Trophoblast cell (in vitro differentiated cells and primary cell): ENCODE data around the gene CYTH3.

Experiments used
- DNase-seq, 2 donors: peaks; one replicate each; pipeline ENCODE4 v3.0.0-alpha.2; 2016
- H2AFZ ChIP-seq: 2 replicates; pipeline ENCODE4 v1.6.1; 2013; ENCODE audit warnings: low read length, moderate library complexity, mild to moderate bottlenecking; ENCODE audit not compliant: insufficient read depth, poor library complexity
- H2AK5ac ChIP-seq: 2 replicates; pipeline ENCODE4 v1.6.1; 2013; ENCODE audit warnings: mild to moderate bottlenecking, low read length
- H2BK120ac ChIP-seq: 2 replicates; pipeline ENCODE4 v1.6.1; 2013; ENCODE audit warnings: low read length, mild to moderate bottlenecking, moderate library complexity; ENCODE audit not compliant: insufficient read depth, poor library complexity
- H2BK12ac ChIP-seq: 2 replicates; pipeline ENCODE4 v1.6.1; 2013; ENCODE audit warnings: mild to moderate bottlenecking, low read length, moderate library complexity
- H2BK5ac ChIP-seq: 2 replicates; pipeline ENCODE4 v1.6.1; 2013; ENCODE audit warnings: low read length, low read depth, moderate library complexity, mild to moderate bottlenecking; ENCODE audit not compliant: poor library complexity
- H3K14ac ChIP-seq: 2 replicates; pipeline ENCODE4 v1.6.1; 2013; ENCODE audit warnings: mild to moderate bottlenecking, low read length
- H3K18ac ChIP-seq: 2 replicates; pipeline ENCODE4 v1.6.1; 2013; ENCODE audit warnings: mild to moderate bottlenecking, low read length
- H3K23ac ChIP-seq: 2 replicates; pipeline ENCODE4 v1.6.1; 2013; ENCODE audit warnings: low read length
- H3K27ac ChIP-seq: 2 replicates; pipeline ENCODE4 v1.5.1; 2013; ENCODE audit warnings: low read depth, mild to moderate bottlenecking, inconsistent platforms, low read length, moderate library complexity
- H3K27me3 ChIP-seq: 2 replicates; pipeline ENCODE4 v1.6.1; 2013; ENCODE audit warnings: inconsistent platforms, mild to moderate bottlenecking, low read length, moderate library complexity; ENCODE audit not compliant: insufficient read depth
- H3K36me3 ChIP-seq, 2 experiments: 1 replicate in 1 of 2; 2 replicates in 1 of 2; pipeline ENCODE4 v1.6.1; 2013; ENCODE audit warnings: low read length in 2 of 2, mild to moderate bottlenecking in 2 of 2, moderate library complexity in 1 of 2; ENCODE audit not compliant: insufficient read depth in 2 of 2, control insufficient read depth in 1 of 2
- H3K4ac ChIP-seq: 2 replicates; pipeline ENCODE4 v1.6.1; 2013; ENCODE audit warnings: low read depth, mild to moderate bottlenecking, low read length, moderate library complexity
- H3K4me1 ChIP-seq, 2 experiments: 1 replicate in 1 of 2; 2 replicates in 1 of 2; pipeline ENCODE4 v1.6.1; 2013; ENCODE audit warnings: low read length in 2 of 2, mild to moderate bottlenecking in 2 of 2, moderate library complexity in 1 of 2; ENCODE audit not compliant: insufficient read depth in 2 of 2, control insufficient read depth in 1 of 2
- H3K4me2 ChIP-seq: 2 replicates; pipeline ENCODE4 v1.6.1; 2013; ENCODE audit warnings: inconsistent platforms, mild to moderate bottlenecking, low read length, moderate library complexity
- H3K4me3 ChIP-seq: 2 replicates; pipeline ENCODE4 v1.5.1; 2013; ENCODE audit warnings: mild to moderate bottlenecking, low read depth, low read length, inconsistent platforms
- H3K79me1 ChIP-seq: one replicate; pipeline ENCODE4 v1.6.1; 2013; ENCODE audit warnings: low read length
- H3K79me2 ChIP-seq: 2 replicates; pipeline ENCODE4 v1.6.1; 2013; ENCODE audit warnings: low read length, mild to moderate bottlenecking; ENCODE audit not compliant: control insufficient read depth, insufficient read depth, poor library complexity
- H3K9ac ChIP-seq: 2 replicates; pipeline ENCODE4 v1.6.1; 2013; ENCODE audit warnings: mild to moderate bottlenecking, low read length
- H3K9me3 ChIP-seq: 2 replicates; pipeline ENCODE4 v1.6.1; 2013; ENCODE audit warnings: low read depth, mild to moderate bottlenecking, control low read depth, inconsistent platforms, low read length; ENCODE audit not compliant: insufficient read depth
- H4K12ac ChIP-seq: 2 replicates; pipeline ENCODE4 v1.6.1; 2013; ENCODE audit warnings: low read depth, mild to moderate bottlenecking, low read length, moderate library complexity
- H4K8ac ChIP-seq: 2 replicates; pipeline ENCODE4 v1.6.1; 2013; ENCODE audit warnings: low read depth, mild to moderate bottlenecking, low read length, moderate library complexity
- H4K91ac ChIP-seq: one replicate; pipeline ENCODE4 v1.6.1; 2013; ENCODE audit warnings: low read depth, mild to moderate bottlenecking, low read length, moderate library complexity
- WGBS: extraction: QIAGEN DNeasy Blood & Tissue Kit; methylation state at CpG from one replicate; pipeline ENCODE4 v1.1.7; 2013; ENCODE audit warnings: missing lambda C conversion rate; ENCODE audit not compliant: insufficient read length, insufficient coverage; ENCODE audit errors: extremely low coverage; 5-methylcytosine and 5-hydroxymethylcytosine counted together

The CYTH3 gene

DNA sequence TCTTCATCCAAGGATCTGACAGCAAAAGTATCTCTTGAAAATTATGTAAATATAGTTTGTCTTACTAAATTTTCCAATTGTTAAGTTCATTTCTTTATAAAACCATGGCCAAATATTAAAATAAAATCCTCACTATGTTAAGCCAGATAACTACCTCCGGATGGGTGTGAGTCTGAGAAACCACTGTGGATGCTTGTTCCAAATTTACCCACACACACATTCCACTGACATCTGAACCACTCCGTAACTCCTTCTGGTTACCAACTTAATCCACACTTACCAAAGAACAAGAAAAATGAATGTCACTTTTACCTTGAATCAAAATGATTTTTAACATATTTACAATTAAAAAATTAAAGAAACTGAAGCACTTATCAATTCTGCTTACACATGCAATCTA, 19.7 kb downstream of the CYTH3 start:
- no peaks in the 10 kb centered on the region for H3K9me3 ChIP-seq
- H3K4me1 ChIP-seq, result peaks cover 2 to 10% of the 10 kb centered on the region in 2 experiments
- no peak overlapping the region for H3K18ac ChIP-seq
- no peak overlapping the region for H2AFZ ChIP-seq
- H3K4me3 ChIP-seq, result no peak overlapping the region
- H2BK12ac ChIP-seq, result no peak overlapping the region
- H3K14ac ChIP-seq, result no peak overlapping the region
- H3K23ac ChIP-seq, result no peak overlapping the region
- no peaks in the 10 kb centered on the region for H3K27me3 ChIP-seq
- H4K91ac ChIP-seq, result no peak overlapping the region
- WGBS, result no CpG with 5 or more reads among the region's 2 CpGs
- H3K4me2 ChIP-seq, result no peak overlapping the region
- H3K4ac ChIP-seq, result no peak overlapping the region
- H3K79me1 ChIP-seq, result no peaks in the 10 kb centered on the region
- no peak for DNase-seq
- no peak overlapping the region for H3K27ac ChIP-seq
- H2BK5ac ChIP-seq, result no peak overlapping the region
- no peak overlapping the region for H3K9ac ChIP-seq
- H2BK120ac ChIP-seq, result no peak overlapping the region
- no peaks in the 10 kb centered on the region for H3K36me3 ChIP-seq
- H4K8ac ChIP-seq, result no peak overlapping the region
- no peaks in the 10 kb centered on the region for H3K79me2 ChIP-seq
- no peak overlapping the region for H4K12ac ChIP-seq
- H2AK5ac ChIP-seq, result no peak overlapping the region

DNA sequence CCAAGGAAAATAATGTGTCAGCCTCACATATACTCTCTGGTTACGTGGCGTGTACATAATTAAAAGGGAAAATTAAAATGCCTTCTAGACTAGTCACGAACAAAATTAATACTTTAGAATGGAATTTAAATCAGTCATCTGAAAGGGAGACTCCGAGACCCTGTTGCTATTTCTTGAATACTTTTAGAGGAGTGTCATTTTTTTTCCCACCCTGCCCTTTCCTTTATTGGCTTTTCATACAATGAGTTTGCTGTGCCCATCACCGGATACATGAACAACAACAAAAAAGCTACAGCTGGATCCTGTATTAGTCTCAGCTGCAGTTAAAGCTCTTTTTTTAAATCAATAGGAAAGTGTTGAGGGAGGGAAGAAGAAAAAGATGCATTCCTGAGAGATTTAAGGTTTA, 20.1 kb downstream of the CYTH3 start:
- H2BK12ac ChIP-seq, result no peak overlapping the region
- no peak overlapping the region for H3K18ac ChIP-seq
- H3K4me1 ChIP-seq, result peaks cover 2 to 10% of the 10 kb centered on the region in 2 experiments
- H3K4me2 ChIP-seq, result no peak overlapping the region
- H4K12ac ChIP-seq, result no peak overlapping the region
- H3K23ac ChIP-seq, result no peak overlapping the region
- H4K91ac ChIP-seq, result no peak overlapping the region
- no peak overlapping the region for H2BK120ac ChIP-seq
- H2AFZ ChIP-seq, result no peak overlapping the region
- no peaks in the 10 kb centered on the region for H3K79me1 ChIP-seq
- H2AK5ac ChIP-seq, result no peak overlapping the region
- H3K27me3 ChIP-seq, result no peaks in the 10 kb centered on the region
- H3K14ac ChIP-seq, result no peak overlapping the region
- no peaks in the 10 kb centered on the region for H3K36me3 ChIP-seq
- no peaks in the 10 kb centered on the region for H3K9me3 ChIP-seq
- H3K79me2 ChIP-seq, result no peaks in the 10 kb centered on the region
- H3K4ac ChIP-seq, result no peak overlapping the region
- DNase-seq, result no peak
- H3K27ac ChIP-seq, result no peak overlapping the region
- H3K4me3 ChIP-seq, result no peak overlapping the region
- H2BK5ac ChIP-seq, result no peak overlapping the region
- no peak overlapping the region for H3K9ac ChIP-seq
- H4K8ac ChIP-seq, result no peak overlapping the region
- no CpG with 5 or more reads among the region's 5 CpGs for WGBS

DNA sequence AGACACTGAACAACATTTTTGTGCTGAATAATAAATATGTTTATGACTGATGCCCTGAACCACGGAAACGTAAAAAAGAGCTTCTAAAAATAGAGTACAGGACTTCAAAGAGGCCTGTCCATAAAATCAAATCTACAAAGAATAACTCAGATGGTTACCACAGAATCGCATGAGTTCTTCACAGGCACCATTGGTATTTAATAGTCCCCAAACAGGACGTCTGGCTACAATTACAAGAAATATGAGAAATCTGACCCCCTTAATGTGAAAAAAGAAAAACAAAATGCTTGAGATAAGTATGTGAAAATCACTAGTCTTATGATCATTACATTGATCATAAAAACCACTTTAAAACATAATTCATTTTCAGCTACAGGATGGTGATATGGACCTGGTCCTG, 20.8 kb downstream of the CYTH3 start:
- Histone ChIP-seq H3K4me3 (no peak overlapping the region), H3K23ac (no peak overlapping the region), H2BK12ac (no peak overlapping the region), H2BK5ac (no peak overlapping the region), H3K9me3 (no peaks in the 10 kb centered on the region), H3K79me1 (no peaks in the 10 kb centered on the region), H3K4me1 (peaks cover 2 to 9% of the 10 kb centered on the region in 2 experiments), H2BK120ac (no peak overlapping the region), H2AK5ac (no peak overlapping the region), H4K8ac (no peak overlapping the region), H3K27me3 (no peaks in the 10 kb centered on the region), H3K4me2 (no peak overlapping the region), H3K14ac (no peak overlapping the region), H3K9ac (no peak overlapping the region), H3K27ac (no peak overlapping the region), H3K36me3 (no peaks in the 10 kb centered on the region), H3K18ac (no peak overlapping the region), H4K91ac (no peak overlapping the region), H3K4ac (no peak overlapping the region), H2AFZ (no peak overlapping the region), H4K12ac (no peak overlapping the region), H3K79me2 (no peaks in the 10 kb centered on the region)
- no peak for DNase-seq
- WGBS, result no CpG with 5 or more reads among the region's 4 CpGs

DNA sequence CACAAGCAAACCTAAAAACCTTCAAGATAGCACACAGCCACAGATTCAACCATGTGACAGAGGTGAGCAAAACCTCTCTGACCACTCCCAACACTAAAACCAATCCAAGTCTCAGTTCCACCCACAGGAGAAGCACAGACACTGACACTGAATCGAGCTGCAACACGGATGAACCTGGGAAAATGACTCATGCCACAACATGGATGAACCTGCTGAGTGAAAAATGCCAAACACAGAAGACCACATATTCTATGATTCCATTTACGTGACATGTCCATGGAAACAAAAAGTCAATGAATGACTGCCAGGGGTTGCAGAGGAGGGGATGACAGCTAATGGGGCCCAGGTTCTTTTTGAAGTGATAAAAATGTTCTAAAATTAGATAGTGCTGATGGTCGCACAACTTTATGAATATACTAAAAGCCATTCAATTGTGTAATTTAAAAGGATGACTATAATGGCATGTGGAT, 22.0 kb downstream of the CYTH3 start:
- Histone ChIP-seq H3K79me2 (no peaks in the 10 kb centered on the region), H2BK5ac (no peak overlapping the region), H2AK5ac (no peak overlapping the region), H2BK12ac (no peak overlapping the region), H3K9me3 (no peaks in the 10 kb centered on the region), H3K23ac (no peak overlapping the region), H3K9ac (no peak overlapping the region), H4K91ac (no peak overlapping the region), H2AFZ (no peak overlapping the region), H2BK120ac (no peak overlapping the region), H3K4me2 (no peak overlapping the region), H3K4me3 (no peak overlapping the region), H3K4me1 (peaks cover 0 to 7% of the 10 kb centered on the region in 2 experiments), H3K79me1 (no peaks in the 10 kb centered on the region), H3K27ac (no peak overlapping the region), H3K36me3 (no peaks in the 10 kb centered on the region), H3K18ac (no peak overlapping the region), H4K8ac (no peak overlapping the region), H3K4ac (no peak overlapping the region), H3K27me3 (no peaks in the 10 kb centered on the region), H3K14ac (no peak overlapping the region), H4K12ac (no peak overlapping the region)
- WGBS, result no CpG with 5 or more reads among the region's 4 CpGs
- DNase-seq, result peak; percentile 76 to 87
